HG02840 (cell line): ENCODE data around the gene NUF2.
"Not testable (repeated sequence)": the region's sequence is repeated elsewhere in the genome, so short reads cannot be mapped to it uniquely, and the experiment has no call there.

ENCODE experiments used
- ATAC-seq: cut with Tn5 transposase; IDR thresholded peaks from one replicate; pipeline ENCODE4 v1.9.1; 2021; ENCODE audit warnings: mild to moderate bottlenecking, moderate library complexity, moderate number of reproducible peaks; ENCODE audit not compliant: unreplicated experiment, low FRiP score

The NUF2 gene

DNA sequence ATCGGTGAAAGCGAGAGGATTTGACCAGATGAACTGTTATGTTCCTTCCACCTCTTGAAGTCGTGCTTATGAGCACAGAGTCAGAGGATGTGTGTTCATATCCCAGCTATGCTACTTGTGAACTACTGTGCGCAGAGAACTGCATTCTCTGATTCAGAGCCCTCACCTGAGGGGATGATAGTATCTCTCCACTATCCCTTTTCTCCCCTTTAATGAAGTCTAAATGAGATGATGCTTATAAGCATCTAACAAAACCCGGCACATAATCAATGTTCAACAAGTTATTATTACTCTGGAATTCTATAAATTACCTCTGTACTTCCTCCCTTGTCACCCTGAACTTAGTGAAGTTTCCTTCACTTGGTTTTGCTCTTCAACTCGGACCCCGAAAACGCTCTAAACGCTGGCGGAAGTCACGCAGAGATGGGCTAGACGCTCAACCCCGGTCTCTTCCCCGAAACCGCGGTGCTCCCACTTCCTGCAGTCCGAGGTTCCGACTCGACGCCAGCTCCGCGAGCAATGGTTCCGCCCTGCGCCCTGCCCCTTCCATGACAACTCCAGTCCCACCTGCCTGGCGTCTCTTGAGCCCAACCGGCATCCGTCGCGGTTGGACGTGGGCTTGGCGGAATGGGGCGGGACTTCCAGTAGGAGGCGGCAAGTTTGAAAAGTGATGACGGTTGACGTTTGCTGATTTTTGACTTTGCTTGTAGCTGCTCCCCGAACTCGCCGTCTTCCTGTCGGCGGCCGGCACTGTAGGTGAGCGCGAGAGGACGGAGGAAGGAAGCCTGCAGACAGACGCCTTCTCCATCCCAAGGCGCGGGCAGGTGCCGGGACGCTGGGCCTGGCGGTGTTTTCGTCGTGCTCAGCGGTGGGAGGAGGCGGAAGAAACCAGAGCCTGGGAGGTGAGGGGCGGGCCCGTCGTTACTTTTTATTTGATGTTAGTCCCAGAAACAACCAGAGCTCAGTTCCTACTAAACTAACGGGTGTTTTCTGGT is at the start of gene NUF2:
Gene NUF2, plus strand, starts transcription at position 644 of the 995 bp plus-strand sequence. CDS start 4,098 bp downstream, outside the sequence.
- ATAC-seq, result peak; percentile 95

DNA sequence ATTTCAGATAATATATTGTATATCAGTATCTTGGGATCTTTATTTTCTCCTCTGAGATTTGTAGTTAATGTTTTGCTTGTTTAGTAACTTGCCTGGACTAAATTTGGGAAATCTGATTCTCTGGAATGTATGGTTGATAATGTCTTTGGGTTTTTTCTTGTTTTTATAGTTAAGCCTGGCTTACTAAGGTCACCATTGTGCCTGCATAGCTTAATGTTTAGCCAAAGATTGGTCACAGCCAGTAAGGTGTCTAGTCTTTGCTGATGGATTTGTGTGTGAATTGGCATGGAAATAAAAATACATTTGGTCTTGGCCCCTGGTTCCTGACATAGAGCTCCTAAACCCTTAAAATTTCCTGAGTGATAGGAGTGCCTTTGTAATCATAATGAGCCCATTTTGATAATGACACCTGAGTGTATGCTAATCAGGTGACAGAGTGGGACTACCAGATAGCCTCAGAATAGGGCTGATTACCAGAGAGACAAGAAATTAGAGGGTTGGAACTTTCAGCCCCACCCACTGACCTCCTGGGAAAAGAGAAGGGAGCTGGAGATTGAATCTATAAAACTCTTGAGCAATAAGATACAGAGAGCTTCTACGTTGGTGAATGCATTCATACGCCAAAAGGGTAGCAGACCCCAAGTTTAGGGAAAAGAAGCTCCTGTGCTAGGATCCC is 47.9 kb upstream of the NUF2 start:
- ATAC-seq, result no peak

DNA sequence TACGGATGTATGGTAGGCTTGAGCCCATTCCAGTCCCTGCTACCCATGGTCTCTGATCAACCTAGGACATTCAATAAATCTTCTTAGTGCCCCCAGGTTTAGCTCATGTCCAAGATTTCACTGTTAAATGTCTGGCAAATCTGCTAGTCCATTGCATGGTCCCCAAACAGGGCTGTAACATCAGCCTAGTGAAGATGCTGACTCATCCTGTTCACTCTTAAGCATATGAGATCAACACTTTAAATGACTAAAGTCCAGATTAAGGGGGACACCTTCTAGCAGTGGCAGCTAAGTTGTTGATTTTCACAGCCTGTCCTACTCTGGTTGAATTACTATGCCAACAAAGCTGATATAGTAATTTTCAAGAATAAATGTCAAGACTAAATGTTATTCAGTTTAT is 46.5 kb upstream of the NUF2 start:
- ATAC-seq, result no peak

GRCh38 chr1:163278602-163279001 is 43.2 kb upstream of the NUF2 start:
- no peak for ATAC-seq

DNA sequence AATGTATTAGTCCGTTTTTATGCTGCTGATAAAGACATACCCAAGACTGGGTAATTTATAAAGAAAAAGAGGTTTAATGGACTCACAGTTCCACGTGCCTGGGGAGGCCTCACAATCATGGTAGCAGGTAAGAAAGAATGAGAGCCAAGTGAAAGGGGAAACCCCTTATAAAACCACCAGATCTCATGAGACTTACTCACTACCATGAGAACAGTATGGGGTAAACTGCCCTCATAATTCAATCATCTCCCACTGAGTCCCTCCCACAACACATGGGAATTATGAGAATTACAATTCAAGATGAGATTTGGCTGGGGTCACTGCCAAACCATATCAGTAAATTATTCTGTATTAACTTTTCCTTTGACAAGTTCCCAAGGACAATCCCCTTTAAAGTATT is 36.9 kb upstream of the NUF2 start:
- not testable (repeated sequence) for ATAC-seq

DNA sequence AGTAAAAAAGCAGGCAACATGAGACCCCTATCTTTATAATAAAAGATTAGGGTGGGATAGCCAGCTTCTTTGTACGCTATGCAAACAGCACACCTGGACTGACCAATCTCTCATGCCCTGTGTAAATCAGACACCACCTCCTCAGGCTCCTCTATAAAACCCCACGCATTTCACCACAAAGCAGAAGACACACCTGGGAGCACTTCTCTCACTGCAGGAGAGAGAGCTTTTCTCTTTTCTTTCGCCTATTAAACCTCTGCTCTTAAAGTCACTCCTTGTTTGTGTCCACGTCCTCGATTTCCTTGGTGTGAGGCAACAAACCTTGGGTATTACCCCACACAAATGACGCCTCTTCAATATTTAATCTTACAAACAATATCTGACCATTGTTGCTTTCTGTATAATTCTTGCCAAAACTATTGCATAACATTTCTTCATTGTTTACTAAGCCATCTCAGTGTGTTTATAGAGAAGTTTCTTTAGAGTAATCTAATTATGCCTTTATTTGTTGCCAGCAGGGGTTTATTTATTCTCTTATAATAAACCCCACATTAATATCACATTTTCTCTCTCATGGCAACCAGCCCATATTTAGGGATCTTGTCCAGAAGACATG is 31.6 kb upstream of the NUF2 start:
- no peak for ATAC-seq

GRCh38 chr1:163291461-163291860 is 30.3 kb upstream of the NUF2 start:
- no peak for ATAC-seq

DNA sequence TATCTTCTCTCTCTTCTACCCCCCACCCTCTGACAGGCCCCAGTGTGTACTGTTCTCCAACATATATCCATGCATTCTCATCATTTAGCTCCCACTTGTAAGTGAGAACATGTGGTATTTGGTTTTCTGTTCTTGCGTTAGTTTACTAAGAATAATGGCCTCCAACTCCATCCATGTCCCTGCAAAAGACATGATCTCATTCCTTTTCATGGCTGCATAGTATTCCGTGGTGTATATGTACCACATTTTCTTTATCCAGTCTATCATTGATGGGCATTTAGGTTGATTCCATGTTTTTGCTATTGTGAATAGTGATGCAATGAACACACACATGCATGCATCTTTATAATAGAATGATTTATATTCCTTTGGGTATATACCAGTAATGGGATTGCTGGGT is 29.6 kb upstream of the NUF2 start:
- ATAC-seq, result not testable (repeated sequence)

- not testable (repeated sequence) for ATAC-seq
These were observed 28.3 kb upstream of the NUF2 start for GRCh38 chr1:163293497-163293896.

GRCh38 chr1:163295949-163296348 is 25.8 kb upstream of the NUF2 start:
- ATAC-seq, result no peak

- no peak for ATAC-seq
These were observed 25.1 kb upstream of the NUF2 start for GRCh38 chr1:163296504-163297263.

DNA sequence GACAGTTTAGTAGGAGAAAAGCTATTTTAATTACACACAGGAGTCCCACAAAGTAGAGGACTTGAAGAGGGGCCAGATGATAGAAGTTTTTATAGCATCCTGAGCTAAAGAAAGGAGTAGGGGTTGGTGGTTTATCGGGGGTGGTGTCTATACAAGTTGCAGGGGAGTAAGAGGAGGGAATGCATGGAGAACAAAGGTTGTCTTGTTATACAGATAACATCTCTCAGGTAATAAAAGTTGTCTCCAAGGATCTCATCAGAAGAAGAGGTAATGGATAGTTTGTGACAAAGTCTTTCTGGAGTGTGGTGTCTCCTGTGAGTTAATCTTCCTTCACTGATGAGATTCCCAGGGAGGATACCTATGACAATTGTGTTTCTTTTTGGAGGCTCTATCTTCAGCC is 23.4 kb upstream of the NUF2 start:
- ATAC-seq, result no peak

- ATAC-seq, result no peak
These were observed 21.2 kb upstream of the NUF2 start for GRCh38 chr1:163300568-163300967.

- no peak for ATAC-seq
These were observed 18.2 kb upstream of the NUF2 start for GRCh38 chr1:163303561-163303960.

DNA sequence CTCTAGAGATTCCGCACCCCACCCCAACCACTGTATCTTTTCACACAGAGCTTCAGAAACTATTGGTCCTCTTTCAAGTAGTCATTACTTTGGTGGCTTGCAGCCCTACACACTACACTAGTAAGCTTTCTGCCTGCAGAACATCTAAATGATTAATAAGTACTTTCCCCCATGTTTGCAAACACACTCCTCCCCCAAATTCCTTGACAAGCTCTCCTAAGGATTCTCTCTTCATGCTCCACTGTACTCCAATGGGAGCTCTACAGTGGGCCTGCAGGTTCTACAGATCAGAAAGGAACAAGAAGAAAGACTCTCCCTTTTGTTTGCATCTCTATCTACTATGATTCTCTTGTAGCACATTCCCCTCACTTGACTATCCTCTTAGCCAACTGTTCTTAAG is 16.3 kb upstream of the NUF2 start:
- no peak for ATAC-seq

- no peak for ATAC-seq
These were observed 14.1 kb upstream of the NUF2 start for GRCh38 chr1:163307479-163308171.

GRCh38 chr1:163308811-163309210 is 12.9 kb upstream of the NUF2 start:
- ATAC-seq, result no peak

DNA sequence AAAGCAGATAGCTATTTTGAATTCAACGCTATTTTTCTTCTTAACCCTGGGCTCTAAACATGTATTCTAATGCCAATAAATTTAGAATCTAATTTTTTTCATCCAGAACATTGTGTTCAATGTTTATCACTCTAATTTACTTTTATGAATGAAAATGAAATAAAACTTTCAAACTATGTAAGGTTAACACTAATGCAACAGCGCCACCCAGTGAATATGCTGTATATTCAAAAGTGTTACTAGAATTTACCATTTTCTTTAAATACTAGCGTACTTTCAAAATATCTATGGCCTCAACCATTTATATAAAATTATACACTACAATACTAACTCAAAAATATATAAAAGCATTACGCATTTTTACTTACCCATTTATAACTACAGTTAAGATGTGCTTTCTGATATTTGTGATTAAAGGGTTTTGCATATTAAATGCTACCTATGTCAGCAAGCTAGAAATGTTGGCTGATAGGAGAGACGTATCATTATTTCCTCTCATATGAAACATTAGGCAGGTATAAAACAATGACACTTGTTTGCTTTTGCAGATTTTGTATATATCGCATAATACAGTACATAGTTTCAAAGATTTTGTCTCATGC is 5.9 kb upstream of the NUF2 start:
- no peak for ATAC-seq

GRCh38 chr1:163320891-163321290 is 863 bp upstream of the NUF2 start:
- ATAC-seq, result no peak
